Ishikawa (cell line): ENCODE measurements around the gene LAPTM5.

Source experiments
- CEBPB ChIP-seq: IDR thresholded peaks from 2 replicates; pipeline ENCODE4 v1.6.1; 2012
- CREB1 ChIP-seq: IDR thresholded peaks from 2 replicates; pipeline ENCODE4 v1.6.1; 2012; ENCODE audit warnings: low read depth
- EGR1 ChIP-seq: IDR thresholded peaks from 2 replicates; pipeline ENCODE4 v1.6.1; 2012
- EP300 ChIP-seq: IDR thresholded peaks from 2 replicates; pipeline ENCODE4 v1.6.1; 2012; ENCODE audit warnings: borderline replicate concordance
- FOXM1 ChIP-seq: IDR thresholded peaks from 2 replicates; pipeline ENCODE4 v1.6.1; 2012; ENCODE audit warnings: low read depth, borderline replicate concordance
- NFIC ChIP-seq: IDR thresholded peaks from 2 replicates; pipeline ENCODE4 v1.6.1; 2012
- RAD21 ChIP-seq: IDR thresholded peaks from 2 replicates; pipeline ENCODE4 v1.6.1; 2012; ENCODE audit warnings: low read depth
- TAF1 ChIP-seq: IDR thresholded peaks from 2 replicates; pipeline ENCODE4 v1.6.1; 2012; ENCODE audit warnings: low read depth, mild to moderate bottlenecking
- TCF12 ChIP-seq: IDR thresholded peaks from 2 replicates; pipeline ENCODE4 v1.6.1; 2012; ENCODE audit warnings: low read depth
- TEAD4 ChIP-seq: IDR thresholded peaks from 2 replicates; pipeline ENCODE4 v1.6.1; 2012
- YY1 ChIP-seq: IDR thresholded peaks from 2 replicates; pipeline ENCODE4 v1.6.1; 2012; ENCODE audit warnings: low read depth
- ZBTB7A ChIP-seq: IDR thresholded peaks from 2 replicates; pipeline ENCODE4 v1.6.1; 2012; ENCODE audit warnings: low read depth
- TF ChIP-seq, protein P1 (sequence below): IDR thresholded peaks from 2 replicates; pipeline ENCODE4 v1.6.1; 2012
- TF ChIP-seq, protein P2 (sequence below): IDR thresholded peaks from 2 replicates; pipeline ENCODE4 v1.6.1; 2012; ENCODE audit warnings: low read depth, mild to moderate bottlenecking
- TF ChIP-seq, protein P3 (sequence below): IDR thresholded peaks from 2 replicates; pipeline ENCODE4 v1.6.1; 2012

The LAPTM5 gene

DNA sequence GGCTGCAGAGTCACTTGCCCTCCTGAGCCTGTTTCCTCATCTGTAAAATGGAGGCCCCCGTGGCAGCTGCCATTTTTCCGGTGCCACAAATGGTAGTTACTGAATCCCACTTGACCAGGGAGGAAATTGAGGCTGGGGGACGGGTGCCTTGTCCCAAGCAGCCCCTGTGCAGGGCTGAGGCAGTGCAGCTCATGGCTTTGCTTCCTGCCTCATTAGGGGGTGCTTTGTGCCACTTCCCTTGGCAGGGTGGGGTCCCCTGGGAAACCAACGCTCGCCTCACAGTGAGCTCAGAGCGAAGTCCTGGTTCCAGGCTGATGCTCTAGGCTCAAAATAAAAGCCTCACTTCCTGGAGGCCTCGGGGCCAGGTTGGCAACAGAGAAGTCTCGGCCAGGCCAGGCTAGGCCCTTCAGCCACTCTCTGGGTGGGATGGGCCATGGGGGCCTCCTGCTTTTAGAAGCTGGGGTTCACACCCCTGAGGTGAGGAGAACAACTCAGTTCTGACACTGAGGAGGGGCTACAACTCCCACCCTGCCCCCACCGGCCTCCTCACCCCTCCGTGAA, 6.8 kb downstream of the LAPTM5 start:
- TF ChIP-seq, protein P1, sequence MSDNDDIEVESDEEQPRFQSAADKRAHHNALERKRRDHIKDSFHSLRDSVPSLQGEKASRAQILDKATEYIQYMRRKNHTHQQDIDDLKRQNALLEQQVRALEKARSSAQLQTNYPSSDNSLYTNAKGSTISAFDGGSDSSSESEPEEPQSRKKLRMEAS, result no peak
- TF ChIP-seq CEBPB, result no peak
- no peak for TF ChIP-seq TCF12

DNA sequence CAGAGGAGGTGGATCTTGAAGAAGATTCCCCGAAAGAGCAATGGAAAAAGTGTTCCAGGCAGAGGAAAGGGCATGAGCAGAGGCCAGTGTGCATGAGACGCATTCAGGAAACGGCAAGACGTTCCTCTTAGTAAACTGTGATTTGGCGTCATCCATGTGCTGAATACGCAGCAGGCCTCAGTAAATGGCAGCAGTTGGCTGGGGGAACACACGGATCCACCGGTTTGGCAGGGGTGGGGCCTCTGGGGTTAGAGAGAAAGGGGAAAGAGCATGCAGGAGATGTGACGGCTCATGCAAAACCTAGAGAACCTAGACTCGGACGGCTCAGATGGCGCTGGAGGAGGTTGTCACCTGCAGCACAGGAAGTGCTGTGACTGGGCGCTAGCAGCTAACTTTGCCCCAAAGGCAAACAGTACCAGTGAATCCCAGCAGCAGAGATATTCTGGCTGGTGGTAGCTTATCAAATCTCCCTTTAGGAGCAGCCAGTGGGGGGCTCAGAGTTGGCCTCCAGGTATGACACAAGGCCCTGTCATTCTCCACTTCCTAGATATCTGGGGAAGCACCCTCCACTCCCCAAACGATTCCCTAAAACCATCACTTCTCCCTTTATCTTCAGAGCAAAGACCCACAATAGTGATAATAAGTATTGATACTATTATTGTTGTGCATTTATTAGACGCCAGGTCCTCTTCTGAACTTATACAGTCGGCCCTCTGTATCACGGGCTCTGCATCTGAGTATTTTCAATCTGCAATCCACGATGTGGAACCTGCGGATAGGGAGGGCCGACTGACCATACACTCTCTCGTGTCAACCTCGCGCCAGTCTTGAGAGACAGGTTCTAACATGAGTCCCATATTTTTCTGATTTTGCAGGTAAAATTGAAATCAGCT, 7.6 kb downstream of the LAPTM5 start:
- TF ChIP-seq EGR1 (no peak), FOXM1 (no peak), TEAD4 (no peak), CREB1 (no peak), TAF1 (no peak), ZBTB7A (no peak), EP300 (no peak), YY1 (no peak), NFIC (no peak), RAD21 (no peak), TCF12 (no peak), CEBPB (no peak)
- TF ChIP-seq, protein P2, sequence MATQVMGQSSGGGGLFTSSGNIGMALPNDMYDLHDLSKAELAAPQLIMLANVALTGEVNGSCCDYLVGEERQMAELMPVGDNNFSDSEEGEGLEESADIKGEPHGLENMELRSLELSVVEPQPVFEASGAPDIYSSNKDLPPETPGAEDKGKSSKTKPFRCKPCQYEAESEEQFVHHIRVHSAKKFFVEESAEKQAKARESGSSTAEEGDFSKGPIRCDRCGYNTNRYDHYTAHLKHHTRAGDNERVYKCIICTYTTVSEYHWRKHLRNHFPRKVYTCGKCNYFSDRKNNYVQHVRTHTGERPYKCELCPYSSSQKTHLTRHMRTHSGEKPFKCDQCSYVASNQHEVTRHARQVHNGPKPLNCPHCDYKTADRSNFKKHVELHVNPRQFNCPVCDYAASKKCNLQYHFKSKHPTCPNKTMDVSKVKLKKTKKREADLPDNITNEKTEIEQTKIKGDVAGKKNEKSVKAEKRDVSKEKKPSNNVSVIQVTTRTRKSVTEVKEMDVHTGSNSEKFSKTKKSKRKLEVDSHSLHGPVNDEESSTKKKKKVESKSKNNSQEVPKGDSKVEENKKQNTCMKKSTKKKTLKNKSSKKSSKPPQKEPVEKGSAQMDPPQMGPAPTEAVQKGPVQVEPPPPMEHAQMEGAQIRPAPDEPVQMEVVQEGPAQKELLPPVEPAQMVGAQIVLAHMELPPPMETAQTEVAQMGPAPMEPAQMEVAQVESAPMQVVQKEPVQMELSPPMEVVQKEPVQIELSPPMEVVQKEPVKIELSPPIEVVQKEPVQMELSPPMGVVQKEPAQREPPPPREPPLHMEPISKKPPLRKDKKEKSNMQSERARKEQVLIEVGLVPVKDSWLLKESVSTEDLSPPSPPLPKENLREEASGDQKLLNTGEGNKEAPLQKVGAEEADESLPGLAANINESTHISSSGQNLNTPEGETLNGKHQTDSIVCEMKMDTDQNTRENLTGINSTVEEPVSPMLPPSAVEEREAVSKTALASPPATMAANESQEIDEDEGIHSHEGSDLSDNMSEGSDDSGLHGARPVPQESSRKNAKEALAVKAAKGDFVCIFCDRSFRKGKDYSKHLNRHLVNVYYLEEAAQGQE, result no peak
- TF ChIP-seq, protein P1, result no peak
- TF ChIP-seq, protein P3, sequence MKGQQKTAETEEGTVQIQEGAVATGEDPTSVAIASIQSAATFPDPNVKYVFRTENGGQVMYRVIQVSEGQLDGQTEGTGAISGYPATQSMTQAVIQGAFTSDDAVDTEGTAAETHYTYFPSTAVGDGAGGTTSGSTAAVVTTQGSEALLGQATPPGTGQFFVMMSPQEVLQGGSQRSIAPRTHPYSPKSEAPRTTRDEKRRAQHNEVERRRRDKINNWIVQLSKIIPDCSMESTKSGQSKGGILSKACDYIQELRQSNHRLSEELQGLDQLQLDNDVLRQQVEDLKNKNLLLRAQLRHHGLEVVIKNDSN, result no peak

DNA sequence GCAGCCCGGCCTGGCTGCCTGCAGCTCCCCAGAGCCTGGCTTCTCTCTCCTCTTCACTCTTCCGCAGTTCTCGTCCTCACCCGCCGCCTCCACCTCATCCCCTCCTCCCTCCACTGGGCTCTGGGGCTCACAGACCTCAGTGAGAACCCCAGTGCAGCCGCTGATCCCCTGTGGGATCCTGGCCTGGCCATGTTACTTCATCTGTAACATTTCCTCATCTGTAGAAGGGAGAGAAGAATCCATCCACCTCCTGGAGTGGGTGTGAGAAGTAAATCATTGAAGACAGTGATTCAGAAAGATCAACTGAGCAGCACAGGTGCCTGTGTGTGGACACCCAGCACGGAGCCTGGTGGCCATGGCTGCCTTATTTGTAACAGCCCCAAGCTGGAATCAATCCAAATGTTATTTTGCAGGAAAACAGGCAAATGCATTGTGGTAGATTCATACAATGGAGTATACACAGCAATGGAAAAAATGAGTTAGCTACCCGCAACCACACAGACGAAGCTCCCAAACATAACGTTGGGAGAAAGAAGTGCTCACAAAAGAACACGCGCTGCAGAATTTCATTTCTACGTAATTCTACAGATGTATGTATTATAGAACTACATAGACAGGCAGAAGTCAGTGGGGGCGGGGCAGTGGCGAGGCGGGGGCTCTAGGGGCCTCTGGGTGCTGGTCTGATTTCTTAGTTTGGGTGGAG, 8.7 kb downstream of the LAPTM5 start:
- no peak for TF ChIP-seq YY1
- no peak for TF ChIP-seq RAD21
- no peak for TF ChIP-seq FOXM1
- no peak for TF ChIP-seq TCF12
- no peak for TF ChIP-seq EGR1
- TF ChIP-seq CREB1, result no peak
- TF ChIP-seq ZBTB7A, result no peak
- TF ChIP-seq, protein P2, result no peak
- TF ChIP-seq, protein P3, result no peak
- no peak for TF ChIP-seq TAF1
- TF ChIP-seq CEBPB, result no peak
- TF ChIP-seq NFIC, result no peak
- TF ChIP-seq, protein P1, result no peak
- no peak for TF ChIP-seq TEAD4

DNA sequence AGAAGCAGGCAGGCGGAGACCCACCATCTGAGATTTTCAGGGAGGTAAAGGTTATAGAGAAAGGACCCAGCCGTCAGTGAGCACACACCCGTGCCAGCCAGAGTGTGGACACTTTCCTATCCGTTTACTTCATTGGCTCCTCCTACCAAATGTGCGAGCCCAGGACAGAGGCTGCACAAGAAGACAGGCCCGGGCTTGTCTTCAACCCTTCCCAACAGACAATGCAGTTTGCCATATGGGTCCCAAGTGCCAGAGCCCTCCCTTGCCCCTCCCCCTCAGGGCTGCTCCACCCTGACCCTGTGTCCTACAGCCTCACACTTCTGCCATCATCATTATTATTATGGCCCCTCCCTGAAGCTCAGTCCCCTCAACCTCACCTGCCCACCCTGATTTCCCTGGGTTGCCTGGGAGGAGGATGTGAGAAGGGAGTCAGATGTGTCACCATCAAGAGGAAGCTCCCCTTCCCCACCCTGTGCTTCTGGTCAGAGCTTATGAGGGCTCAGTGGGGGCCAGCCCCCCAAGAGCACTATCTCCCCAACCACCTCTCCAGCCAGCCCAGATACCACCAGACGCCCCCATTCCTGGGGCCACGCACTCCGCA, 9.4 kb downstream of the LAPTM5 start:
- TF ChIP-seq TAF1 (no peak), CEBPB (no peak), TEAD4 (no peak), NFIC (no peak), CREB1 (no peak)
- TF ChIP-seq, protein P1, result no peak
- TF ChIP-seq, protein P2, result no peak
